OCI-LY7 (cell line): ENCODE measurements around the gene CFAP65. TPM values are rescaled to one million over a fixed set of nuclear protein-coding genes. Genes with fewer than 3 reads are reported as not detected.
A peak's percentile ranks its signal among the peaks of the same experiment; 100 is the strongest.

Source experiments
- BruUV-seq: library from RNA; stranded (reverse); fragments of 400-500 nt; replicated peaks from 2 replicates; lab custom pipeline; 2021; lab: Mats Ljungman, UMichigan
- CTCF ChIA-PET: fragments of 300-600 bp; sonication (Branson Sonifier 250); formaldehyde crosslinking; loops from one replicate; lab custom pipeline; 2022; ENCODE audit warnings: antibody characterized with exemption; ENCODE audit not compliant: unreplicated experiment; lab: Charles Lee
- POLR2A ChIA-PET: fragments of 300-600 bp; sonication (Branson Sonifier 250); formaldehyde crosslinking; loops from one replicate; lab custom pipeline; 2022; ENCODE audit warnings: antibody characterized with exemption; lab: Charles Lee
- DNase-seq: peaks from one replicate; pipeline ENCODE4 v3.0.0-alpha.2; 2015; ENCODE audit warnings: low spot score
- H2AFZ ChIP-seq: fragments of 200-600 bp; sonication (generic), shearing (Covaris generic); 2 replicates; pipeline ENCODE4 v1.6.1; 2014; ENCODE audit warnings: mild to moderate bottlenecking, antibody characterized with exemption, low read length, moderate library complexity
- H3K27ac ChIP-seq: fragments of 200-600 bp; sonication (generic); 2 replicates; pipeline ENCODE4 v1.5.1; 2014; ENCODE audit warnings: mixed run types, low read depth, mild to moderate bottlenecking, moderate library complexity, low read length, inconsistent platforms; ENCODE audit not compliant: poor library complexity, severe bottlenecking
- H3K36me3 ChIP-seq: fragments of 200-600 bp; sonication (generic); 2 replicates; pipeline ENCODE4 v1.6.1; 2014; ENCODE audit warnings: mild to moderate bottlenecking, antibody characterized with exemption, low read length, moderate library complexity, mixed read lengths; ENCODE audit not compliant: insufficient read depth
- H3K4me1 ChIP-seq: fragments of 200-600 bp; sonication (generic); 2 replicates; pipeline ENCODE4 v1.5.1; 2014; ENCODE audit warnings: mild to moderate bottlenecking, low read length; ENCODE audit not compliant: insufficient read depth, poor library complexity, severe bottlenecking
- H3K4me2 ChIP-seq: fragments of 200-600 bp; sonication (generic); 2 replicates; pipeline ENCODE4 v1.6.1; 2014; ENCODE audit warnings: mild to moderate bottlenecking, low read length
- H3K4me3 ChIP-seq: fragments of 200-600 bp; sonication (generic); 2 replicates; pipeline ENCODE4 v1.5.1; 2014; ENCODE audit warnings: mild to moderate bottlenecking, low read depth, low read length; ENCODE audit not compliant: poor library complexity, severe bottlenecking
- H3K79me2 ChIP-seq: fragments of 200-600 bp; sonication (generic); 2 replicates; pipeline ENCODE4 v1.6.1; 2016; ENCODE audit warnings: low read depth, mild to moderate bottlenecking, low read length, moderate library complexity, mixed read lengths; ENCODE audit not compliant: insufficient read depth
- H3K9me2 ChIP-seq: fragments of 200-600 bp; sonication (generic); 2 replicates; pipeline ENCODE4 v1.6.1; 2016; ENCODE audit warnings: mild to moderate bottlenecking, low read length, mixed read lengths; ENCODE audit not compliant: insufficient read depth
- H3K9me3 ChIP-seq: fragments of 200-600 bp; sonication (generic); 2 replicates; pipeline ENCODE4 v1.6.1; 2014; ENCODE audit warnings: mild to moderate bottlenecking, mixed run types, low read length, mixed read lengths
- H4K20me1 ChIP-seq: fragments of 200-600 bp; sonication (generic); 2 replicates; pipeline ENCODE4 v1.6.1; 2014; ENCODE audit warnings: mild to moderate bottlenecking, antibody characterized with exemption, low read length, moderate library complexity, mixed read lengths; ENCODE audit not compliant: insufficient read depth
- EZH2phosphoT487 ChIP-seq: fragments of 200-600 bp; sonication (generic); IDR thresholded peaks from 2 replicates; pipeline ENCODE4 v1.6.1; 2018; ENCODE audit warnings: low read depth, borderline replicate concordance, mild to moderate bottlenecking, mixed run types, antibody characterized with exemption, low read length, moderate library complexity, mixed read lengths
- intact Hi-C: fragments of 100-400 bp; cut with micrococcal nuclease; formaldehyde crosslinking; loops from one replicate; pipeline ENCODE4 v1.10.0; 2022; ENCODE audit not compliant: unreplicated experiment
- total RNA-seq, 2 experiments: library from RNA; depleted of rRNA in 1 of 2; stranded (reverse); fragments of >200 nt in 1 of 2; shearing (Covaris generic) in 1 of 2; gene quantifications; 2 replicates each; pipeline ENCODE4 v1.2.3, GENCODE V29; 2014 to 2022
- TF ChIP-seq, protein P1 (sequence below): fragments of 200-600 bp; sonication (generic); conservative IDR thresholded peaks from 2 replicates; pipeline ENCODE4 v1.5.1; 2014; ENCODE audit warnings: mild to moderate bottlenecking, antibody characterized with exemption, low read length, moderate library complexity, mixed read lengths

Gene CFAP65
- total RNA-seq, 2 experiments from 2014 or later, result not detected

DNA sequence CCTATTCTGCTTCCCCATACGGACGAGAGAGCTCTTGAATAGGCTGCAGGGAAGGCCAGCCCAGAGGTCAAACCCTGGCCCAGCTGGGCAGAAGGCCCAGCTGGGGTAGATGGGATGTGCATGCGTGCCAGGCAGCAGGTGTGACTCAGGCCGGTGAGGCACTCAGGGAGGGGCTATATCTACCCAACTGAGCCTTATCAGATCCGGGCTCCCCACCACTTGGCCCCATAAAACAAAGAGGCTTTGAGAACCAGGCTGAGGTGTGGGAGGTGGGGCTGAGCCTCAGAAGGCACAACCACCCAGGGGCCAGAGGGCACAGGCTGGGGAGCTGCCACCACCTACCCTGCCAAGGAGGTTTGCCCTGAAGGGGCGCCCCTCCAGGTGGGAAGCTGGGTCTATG, 8.0 kb upstream of the CFAP65 start:
- TF ChIP-seq, protein P1, sequence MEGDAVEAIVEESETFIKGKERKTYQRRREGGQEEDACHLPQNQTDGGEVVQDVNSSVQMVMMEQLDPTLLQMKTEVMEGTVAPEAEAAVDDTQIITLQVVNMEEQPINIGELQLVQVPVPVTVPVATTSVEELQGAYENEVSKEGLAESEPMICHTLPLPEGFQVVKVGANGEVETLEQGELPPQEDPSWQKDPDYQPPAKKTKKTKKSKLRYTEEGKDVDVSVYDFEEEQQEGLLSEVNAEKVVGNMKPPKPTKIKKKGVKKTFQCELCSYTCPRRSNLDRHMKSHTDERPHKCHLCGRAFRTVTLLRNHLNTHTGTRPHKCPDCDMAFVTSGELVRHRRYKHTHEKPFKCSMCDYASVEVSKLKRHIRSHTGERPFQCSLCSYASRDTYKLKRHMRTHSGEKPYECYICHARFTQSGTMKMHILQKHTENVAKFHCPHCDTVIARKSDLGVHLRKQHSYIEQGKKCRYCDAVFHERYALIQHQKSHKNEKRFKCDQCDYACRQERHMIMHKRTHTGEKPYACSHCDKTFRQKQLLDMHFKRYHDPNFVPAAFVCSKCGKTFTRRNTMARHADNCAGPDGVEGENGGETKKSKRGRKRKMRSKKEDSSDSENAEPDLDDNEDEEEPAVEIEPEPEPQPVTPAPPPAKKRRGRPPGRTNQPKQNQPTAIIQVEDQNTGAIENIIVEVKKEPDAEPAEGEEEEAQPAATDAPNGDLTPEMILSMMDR, result no peak
- no peak for TF ChIP-seq EZH2phosphoT487
- Histone ChIP-seq H3K4me2 (no peak overlapping the region), H3K79me2 (no peaks in the 10 kb centered on the region), H3K36me3 (no peaks in the 10 kb centered on the region), H2AFZ (no peak overlapping the region), H3K9me3 (no peaks in the 10 kb centered on the region), H3K9me2 (no peaks in the 10 kb centered on the region), H3K4me1 (no peaks in the 10 kb centered on the region), H3K4me3 (no peak overlapping the region), H3K27ac (no peak overlapping the region), H4K20me1 (no peaks in the 10 kb centered on the region)
- intact Hi-C loops, result no loop called here
- DNase-seq, result no peak
- ChIA-PET POLR2A (no interaction called here), CTCF (no interaction called here)
- no TSS peak for BruUV-seq

DNA sequence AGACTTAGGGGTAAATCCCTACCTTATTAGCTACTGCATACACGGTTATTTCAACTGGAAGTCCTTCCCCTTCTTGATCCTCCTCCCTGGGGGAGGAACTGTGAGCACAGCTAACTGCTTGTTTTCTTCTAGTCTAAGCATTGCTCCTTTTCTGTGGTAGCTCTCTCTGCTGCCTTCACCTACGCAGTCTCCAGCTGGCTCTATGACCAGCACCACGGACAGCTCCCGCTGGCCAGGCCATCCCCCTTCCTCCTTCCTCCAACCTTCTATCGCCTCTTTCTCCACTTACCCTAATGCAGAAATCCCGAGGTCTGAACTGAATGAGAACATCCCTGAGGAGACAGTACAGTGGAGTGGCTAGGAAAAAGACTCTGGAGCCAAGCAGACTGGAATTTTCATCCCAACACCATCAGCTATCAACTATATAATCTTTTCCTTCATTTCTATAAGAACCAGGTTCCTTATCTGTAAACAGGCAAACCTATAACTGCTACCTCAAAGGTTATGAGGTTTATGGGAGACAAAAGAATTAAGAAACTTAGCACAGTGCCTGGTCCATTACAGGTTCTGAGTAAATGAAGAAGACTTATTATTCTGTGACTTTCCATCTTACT, 4.7 kb upstream of the CFAP65 start:
- H2AFZ ChIP-seq, result no peak overlapping the region
- no peak overlapping the region for H3K4me2 ChIP-seq
- no peak overlapping the region for H3K4me3 ChIP-seq
- H3K4me1 ChIP-seq, result no peaks in the 10 kb centered on the region
- peak; percentile 11 for DNase-seq
- CTCF ChIA-PET, result interaction anchor here (0.5 kb wide), 1 partner anchor 453 kb away, joined by 3 read pairs; the partner anchor contains the start of gene GMPPA
- no peaks in the 10 kb centered on the region for H3K36me3 ChIP-seq
- TF ChIP-seq, protein P1, result no peak
- no peak for TF ChIP-seq EZH2phosphoT487
- no peaks in the 10 kb centered on the region for H3K9me2 ChIP-seq
- intact Hi-C loops, result no loop called here
- no peaks in the 10 kb centered on the region for H3K79me2 ChIP-seq
- no peaks in the 10 kb centered on the region for H4K20me1 ChIP-seq
- POLR2A ChIA-PET, result interaction anchor here (0.6 kb wide), 1 partner anchor 166 kb away, joined by 9 read pairs; no protein-coding TSS in a partner anchor
- H3K9me3 ChIP-seq, result no peaks in the 10 kb centered on the region
- no peak overlapping the region for H3K27ac ChIP-seq
- no TSS peak for BruUV-seq

DNA sequence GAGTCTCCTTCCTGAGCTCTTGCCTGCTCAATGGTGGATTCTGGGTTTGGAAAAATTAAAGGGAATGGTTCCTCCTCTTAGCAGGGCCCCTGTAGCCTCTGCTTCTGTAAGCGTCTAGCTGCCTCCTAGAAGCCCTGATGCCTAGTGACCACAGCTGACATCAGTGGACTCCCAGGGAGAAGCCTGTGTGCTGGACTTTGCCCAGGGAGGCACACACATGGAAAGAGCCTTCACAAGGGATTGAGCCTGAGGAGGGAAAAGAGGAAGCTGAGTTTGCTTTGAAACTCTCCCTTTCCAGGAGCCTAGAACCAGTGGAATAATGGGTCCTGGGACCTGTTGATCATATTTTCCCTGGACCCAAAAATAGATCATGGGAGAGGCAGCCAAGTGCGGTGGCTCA, 1.4 kb upstream of the CFAP65 start:
- TF ChIP-seq, protein P1, result no peak
- TF ChIP-seq EZH2phosphoT487, result no peak
- no peaks in the 10 kb centered on the region for H3K36me3 ChIP-seq
- ChIA-PET CTCF (interaction anchor here (0.5 kb wide), 1 partner anchor 46 kb away, joined by 8 read pairs; no protein-coding TSS in a partner anchor), POLR2A (interaction anchor here (0.8 kb wide), 1 partner anchor 61 kb away, joined by 3 read pairs; no protein-coding TSS in a partner anchor)
- H2AFZ ChIP-seq, result no peak overlapping the region
- H3K4me2 ChIP-seq, result no peak overlapping the region
- DNase-seq, result no peak
- H3K9me2 ChIP-seq, result no peaks in the 10 kb centered on the region
- H3K27ac ChIP-seq, result no peak overlapping the region
- H3K4me3 ChIP-seq, result no peak overlapping the region
- no peaks in the 10 kb centered on the region for H3K4me1 ChIP-seq
- no peaks in the 10 kb centered on the region for H3K9me3 ChIP-seq
- no peaks in the 10 kb centered on the region for H3K79me2 ChIP-seq
- intact Hi-C loops, result no loop called here
- H4K20me1 ChIP-seq, result no peaks in the 10 kb centered on the region
- BruUV-seq, result no TSS peak
